HepG2 (cell line): ENCODE measurements around the gene PRR29. TPM values are rescaled to one million over a fixed set of nuclear protein-coding genes. Genes with fewer than 3 reads are reported as not detected.

Experiments used
- ATM ChIP-seq: fragments of 450-650 bp; IDR thresholded peaks from 2 replicates; pipeline ENCODE4 v1.7.1; 2017; ENCODE audit warnings: mild to moderate bottlenecking, borderline replicate concordance
- CEBPB ChIP-seq: IDR thresholded peaks from 2 replicates; pipeline ENCODE4 v1.6.1; 2011; ENCODE audit warnings: low read depth, low read length, improper control_type of control experiment, borderline replicate concordance
- KDM3A ChIP-seq: IDR thresholded peaks from 2 replicates; pipeline ENCODE4 v1.6.1; 2018; ENCODE audit warnings: low read depth, missing compliant biosample characterization
- KLF11 ChIP-seq: IDR thresholded peaks from 2 replicates; pipeline ENCODE4 v1.6.1; 2016; ENCODE audit warnings: missing compliant biosample characterization
- MAX ChIP-seq: IDR thresholded peaks from 2 replicates; pipeline ENCODE4 v1.6.1; 2012; ENCODE audit warnings: inconsistent platforms
- MBNL3 ChIP-seq: fragments of 250-450 bp; sonication (Bioruptor Pico); conservative IDR thresholded peaks from 2 replicates; pipeline ENCODE4 v1.8.0; 2022; ENCODE audit warnings: mild to moderate bottlenecking, inconsistent platforms
- NRL ChIP-seq: sonication (generic); formaldehyde crosslinking; IDR thresholded peaks from 2 replicates; pipeline ENCODE4 v1.5.0; 2020; ENCODE audit warnings: missing genetic modification reagents, mild to moderate bottlenecking, moderate library complexity, borderline replicate concordance
- PCBP2 ChIP-seq: fragments of 200-400 bp; formaldehyde crosslinking; optimal IDR thresholded peaks from 2 replicates; pipeline ENCODE3; 2018; ENCODE audit warnings: low read length, low read depth; ENCODE audit not compliant: poor library complexity, severe bottlenecking
- POGK ChIP-seq: sonication (generic); formaldehyde crosslinking; conservative IDR thresholded peaks from 2 replicates; pipeline ENCODE4 v1.8.0; 2022; ENCODE audit warnings: mild to moderate bottlenecking, moderate library complexity, missing genetic modification reagents
- PTBP1 ChIP-seq: fragments of 200-400 bp; formaldehyde crosslinking; IDR thresholded peaks from 2 replicates; pipeline ENCODE4 v1.6.1; 2018; ENCODE audit warnings: low read length, low read depth; ENCODE audit not compliant: poor library complexity, severe bottlenecking
- RXRA ChIP-seq: sonication (generic); formaldehyde crosslinking; IDR thresholded peaks from 2 replicates; pipeline ENCODE4 v1.5.1; 2020; ENCODE audit warnings: missing genetic modification reagents
- SRF ChIP-seq: IDR thresholded peaks from 2 replicates; pipeline ENCODE4 v1.6.1; 2011; ENCODE audit warnings: mild to moderate bottlenecking, low read depth, low read length, moderate library complexity
- TAF1 ChIP-seq: sonication (generic); formaldehyde crosslinking; IDR thresholded peaks from 2 replicates; pipeline ENCODE4 v1.4.0; 2020; ENCODE audit warnings: missing genetic modification reagents
- ZGPAT ChIP-seq: IDR thresholded peaks from 2 replicates; pipeline ENCODE4 v1.6.1; 2016; ENCODE audit warnings: mild to moderate bottlenecking
- ZMYM4 ChIP-seq: sonication (generic); formaldehyde crosslinking; IDR thresholded peaks from 2 replicates; pipeline ENCODE4 v1.8.1; 2023; ENCODE audit warnings: mild to moderate bottlenecking, missing genetic modification reagents
- ZNF225 ChIP-seq: sonication (generic); formaldehyde crosslinking; IDR thresholded peaks from 2 replicates; pipeline ENCODE4 v1.4.0; 2020; ENCODE audit warnings: mild to moderate bottlenecking, missing genetic modification reagents
- ZNF264 ChIP-seq: sonication (generic); formaldehyde crosslinking; IDR thresholded peaks from 2 replicates; pipeline ENCODE4 v1.4.0; 2020; ENCODE audit warnings: missing genetic modification reagents
- ZNF30 ChIP-seq: sonication (generic); formaldehyde crosslinking; IDR thresholded peaks from 2 replicates; pipeline ENCODE4 v1.5.0; 2020; ENCODE audit warnings: mild to moderate bottlenecking, missing genetic modification reagents
- ZNF569 ChIP-seq: sonication (generic); formaldehyde crosslinking; IDR thresholded peaks from 2 replicates; pipeline ENCODE4 v1.5.0; 2020; ENCODE audit warnings: mild to moderate bottlenecking, missing genetic modification reagents, moderate library complexity, borderline replicate concordance
- ZNF619 ChIP-seq: sonication (generic); formaldehyde crosslinking; IDR thresholded peaks from 2 replicates; pipeline ENCODE4 v1.4.0; 2020; ENCODE audit warnings: mild to moderate bottlenecking, missing genetic modification reagents
- ZNF652 ChIP-seq: IDR thresholded peaks from 2 replicates; pipeline ENCODE4 v1.6.1; 2016; ENCODE audit warnings: low read depth, borderline replicate concordance
- ZNF746 ChIP-seq: sonication (generic); formaldehyde crosslinking; IDR thresholded peaks from 2 replicates; pipeline ENCODE4 v1.8.0; 2022; ENCODE audit warnings: mild to moderate bottlenecking, missing genetic modification reagents
- ZNF777 ChIP-seq: sonication (generic); formaldehyde crosslinking; IDR thresholded peaks from 2 replicates; pipeline ENCODE4 v1.4.0; 2020; ENCODE audit warnings: missing genetic modification reagents
- ZNF780A ChIP-seq: sonication (generic); formaldehyde crosslinking; IDR thresholded peaks from 2 replicates; pipeline ENCODE4 v1.8.0; 2022; ENCODE audit warnings: mild to moderate bottlenecking, missing genetic modification reagents, moderate library complexity
- ZNF83 ChIP-seq: sonication (generic); formaldehyde crosslinking; IDR thresholded peaks from 2 replicates; pipeline ENCODE4 v1.4.0; 2020; ENCODE audit warnings: missing genetic modification reagents, mild to moderate bottlenecking, borderline replicate concordance
- ZSCAN25 ChIP-seq: sonication (generic); formaldehyde crosslinking; IDR thresholded peaks from 2 replicates; pipeline ENCODE4 v1.8.0; 2022; ENCODE audit warnings: mild to moderate bottlenecking, missing genetic modification reagents
- ZSCAN5A ChIP-seq: sonication (generic); formaldehyde crosslinking; IDR thresholded peaks from 2 replicates; pipeline ENCODE4 v1.8.0; 2022; ENCODE audit warnings: mild to moderate bottlenecking, missing genetic modification reagents, borderline replicate concordance
- polyA plus RNA-seq, 8 experiments: library from polyadenylated mRNA; depleted of rRNA in 3 of 8; stranded (reverse) in 7 of 8; unstranded in 1 of 8; fragments of >200 nt; fragmentation: Illumina TruSeq in 4 of 8; extraction: Trizol in 4 of 8; gene quantifications; 2 replicates each; pipeline versions ENCODE4 v1.2.1 to v1.2.3, GENCODE V29; 2011 to 2016; ENCODE audit warnings: low read depth in 4 of 8, missing spikeins in 1 of 8, mixed read lengths in 1 of 8; ENCODE audit not compliant: insufficient read depth in 1 of 8
- total RNA-seq, 5 experiments: library from RNA; depleted of rRNA; stranded (reverse); fragments of >200 nt; fragmentation: Illumina TruSeq; extraction: Trizol; gene quantifications; 2 replicates each; pipeline ENCODE4 v1.2.3, GENCODE V29; 2016; ENCODE audit warnings: low read depth in 1 of 5

The PRR29 gene
- total and polyA plus RNA-seq, 2 of the 13 experiments (the other 11 are each of a cell fraction or from before 2014, with no cell fraction given) = 0.07 to 0.20 TPM

- peak; percentile 33; the same call in 1 of the 2 replicates for TF ChIP-seq POGK
- TF ChIP-seq ZNF83 (CRISPR knock-in tag) = 0 out of 2 replicates have a peak, but pooled peaks have one; percentile 58
- TF ChIP-seq KDM3A = no peak
- peak; percentile 81 for TF ChIP-seq ZMYM4 (CRISPR knock-in tag)
- TF ChIP-seq ATM = no peak
- TF ChIP-seq ZSCAN5A (CRISPR knock-in tag) = 0 out of 2 replicates have a peak, but pooled peaks have one; percentile 68
- no peak for TF ChIP-seq ZNF569 (CRISPR knock-in tag)
- no peak for TF ChIP-seq ZNF30 (CRISPR knock-in tag)
- peak; percentile 89 for TF ChIP-seq ZNF777 (CRISPR knock-in tag)
- peak; percentile 61 for TF ChIP-seq MAX
- peak; percentile 61 for TF ChIP-seq RXRA (CRISPR knock-in tag)
- TF ChIP-seq ZGPAT (CRISPR knock-in tag) = peak; percentile 69
- 0 out of 2 replicates have a peak, but pooled peaks have one; percentile 20 for TF ChIP-seq CEBPB
- TF ChIP-seq PCBP2 = no peak
- TF ChIP-seq MBNL3 (CRISPR knock-in tag) = no peak
- TF ChIP-seq ZNF652 (CRISPR knock-in tag) = no peak
- TF ChIP-seq ZNF619 (CRISPR knock-in tag) = peak; percentile 65; the same call in 1 of the 2 replicates
- TF ChIP-seq ZNF780A = no peak
- TF ChIP-seq NRL (CRISPR knock-in tag) = no peak
- peak; percentile 95 for TF ChIP-seq ZSCAN25 (CRISPR knock-in tag)
- TF ChIP-seq TAF1 (CRISPR knock-in tag) = 0 out of 2 replicates have a peak, but pooled peaks have one; percentile 33
- TF ChIP-seq ZNF225 (CRISPR knock-in tag) = 0 out of 2 replicates have a peak, but pooled peaks have one; percentile 39
- TF ChIP-seq KLF11 (CRISPR knock-in tag) = peak; percentile 88
- 0 out of 2 replicates have a peak, but pooled peaks have one; percentile 37 for TF ChIP-seq ZNF264
- no peak for TF ChIP-seq ZNF746 (CRISPR knock-in tag)
- no peak for TF ChIP-seq PTBP1
- TF ChIP-seq SRF = peak; percentile 11; the same call in 1 of the 2 replicates
Observed at GRCh38 chr17:64025732-64026294, 27.7 kb downstream of the PRR29 start (continued).
